A673 (cell line): ENCODE results near the gene POLR1E.

Experiments used
- CTCF ChIP-seq: fragments of 300-800, 200-600 bp; sonication (generic); conservative IDR thresholded peaks from 2 replicates; pipeline ENCODE4 v1.5.1; 2017; ENCODE audit warnings: low read depth, mild to moderate bottlenecking, antibody characterized with exemption, low read length, moderate library complexity, mixed read lengths
- EZH2 ChIP-seq: fragments of 200-600 bp; sonication (generic); IDR thresholded peaks from 2 replicates; pipeline ENCODE4 v1.6.1; 2017; ENCODE audit warnings: borderline replicate concordance, low read depth, mild to moderate bottlenecking, mixed read lengths, antibody characterized with exemption, low read length; ENCODE audit not compliant: poor library complexity, severe bottlenecking

- TF ChIP-seq CTCF (no peak), EZH2 (no peak)
These were observed 1.1 kb downstream of the POLR1E start for GRCh38 chr9:37486616-37487548.
